HEK293 (cell line): ENCODE measurements around the gene BEND6.
A peak's percentile ranks its signal among the peaks of the same experiment; 100 is the strongest.

Experiments used
- CTCF ChIA-PET: fragments of 350-600 bp; formaldehyde crosslinking; extraction: SDS; loops from one replicate; lab custom pipeline; 2021; ENCODE audit warnings: antibody characterized with exemption; lab: Yijun Ruan, JAX
- POLR2A ChIA-PET: fragments of 300-600 bp; formaldehyde crosslinking; extraction: SDS; loops from one replicate; lab custom pipeline; 2020; ENCODE audit warnings: antibody characterized with exemption, inconsistent platforms; lab: Yijun Ruan, JAX
- H3K27ac ChIP-seq: fragments of 200-500 bp; sonication (Bioruptor generic); 2 replicates; pipeline ENCODE4 v1.5.1; 2014; ENCODE audit warnings: low read depth, low read length, control low read depth, inconsistent platforms; ENCODE audit errors: extremely low read depth
- H3K36me3 ChIP-seq, 2 experiments: fragments of 200-500 bp in 1 of 2; sonication (Bioruptor generic) in 1 of 2; 1 replicate in 1 of 2; 2 replicates in 1 of 2; pipeline ENCODE4 v1.5.1; 2014 to 2017; ENCODE audit warnings: inconsistent platforms in 2 of 2, low read length in 2 of 2; ENCODE audit not compliant: control insufficient read depth in 2 of 2, insufficient read depth in 1 of 2
- H3K4me1 ChIP-seq: fragments of 200-500 bp; sonication (Bioruptor generic); 2 replicates; pipeline ENCODE4 v1.5.1; 2014; ENCODE audit warnings: mild to moderate bottlenecking, low read length, inconsistent platforms; ENCODE audit not compliant: control insufficient read depth, insufficient read depth
- H3K4me3 ChIP-seq: 2 replicates; pipeline ENCODE4 v1.5.1; 2011; ENCODE audit warnings: low read depth, mild to moderate bottlenecking, control low read depth, low read length, moderate library complexity
- H3K9me3 ChIP-seq: fragments of 200-500 bp; sonication (Bioruptor generic); 2 replicates; pipeline ENCODE4 v1.5.1; 2014; ENCODE audit warnings: low read depth, low read length, inconsistent platforms; ENCODE audit not compliant: control insufficient read depth, insufficient read depth
- ATF2 ChIP-seq: fragments of 450-650 bp; formaldehyde crosslinking; IDR thresholded peaks from 2 replicates; pipeline ENCODE4 v1.5.1; 2016; ENCODE audit warnings: missing biosample characterization, missing genetic modification characterization, low read depth
- GLI2 ChIP-seq: fragments of 450-650 bp; formaldehyde crosslinking; IDR thresholded peaks from 2 replicates; pipeline ENCODE4; 2017; ENCODE audit warnings: missing biosample characterization, missing genetic modification characterization, low read depth, borderline replicate concordance
- HOXC10 ChIP-seq: sonication (generic); formaldehyde crosslinking; IDR thresholded peaks from 2 replicates; pipeline ENCODE4 v1.8.1; 2023; ENCODE audit warnings: mild to moderate bottlenecking, missing genetic modification reagents
- MZF1 ChIP-seq: fragments of 450-650 bp; formaldehyde crosslinking; IDR thresholded peaks from 2 replicates; pipeline ENCODE4 v1.5.1; 2017; ENCODE audit warnings: missing biosample characterization, missing genetic modification characterization, borderline replicate concordance
- PBX3 ChIP-seq: sonication (generic); formaldehyde crosslinking; IDR thresholded peaks from 2 replicates; pipeline ENCODE4 v1.8.1; 2022; ENCODE audit warnings: mild to moderate bottlenecking, moderate library complexity, missing genetic modification reagents
- PRDM1 ChIP-seq: fragments of 450-650 bp; formaldehyde crosslinking; IDR thresholded peaks from 2 replicates; pipeline ENCODE4; 2016; ENCODE audit warnings: missing biosample characterization, missing genetic modification characterization
- SETDB1 ChIP-seq: IDR thresholded peaks from one replicate; pipeline ENCODE4 v1.6.1; 2017; ENCODE audit warnings: mild to moderate bottlenecking, low read length, moderate library complexity, mixed read lengths; ENCODE audit not compliant: insufficient read length
- YY1 ChIP-seq: fragments of 450-650 bp; formaldehyde crosslinking; IDR thresholded peaks from 2 replicates; pipeline ENCODE4 v1.5.1; 2018; ENCODE audit warnings: missing biosample characterization, missing genetic modification characterization
- ZBTB21 ChIP-seq: fragments of 450-650 bp; formaldehyde crosslinking; IDR thresholded peaks from 2 replicates; pipeline ENCODE4 v1.5.1; 2017; ENCODE audit warnings: missing biosample characterization, missing genetic modification characterization
- ZBTB7A ChIP-seq: fragments of 450-650 bp; formaldehyde crosslinking; IDR thresholded peaks from 2 replicates; pipeline ENCODE4 v1.5.1; 2016; ENCODE audit warnings: low read depth, missing biosample characterization, missing genetic modification characterization
- ZNF18 ChIP-seq: fragments of 450-650 bp; formaldehyde crosslinking; IDR thresholded peaks from 2 replicates; pipeline ENCODE4 v1.5.1; 2016; ENCODE audit warnings: missing biosample characterization, missing genetic modification characterization
- ZNF2 ChIP-seq: fragments of 450-650 bp; formaldehyde crosslinking; IDR thresholded peaks from 2 replicates; pipeline ENCODE4 v1.5.1; 2016; ENCODE audit warnings: missing biosample characterization, missing genetic modification characterization
- ZNF324 ChIP-seq: fragments of 450-650 bp; formaldehyde crosslinking; IDR thresholded peaks from 2 replicates; pipeline ENCODE4 v1.5.1; 2016; ENCODE audit warnings: missing biosample characterization, missing genetic modification characterization
- ZNF394 ChIP-seq: fragments of 450-650 bp; formaldehyde crosslinking; IDR thresholded peaks from 2 replicates; pipeline ENCODE4 v1.5.1; 2016; ENCODE audit warnings: missing biosample characterization, missing genetic modification characterization, mild to moderate bottlenecking, moderate library complexity, borderline replicate concordance
- ZNF473 ChIP-seq: fragments of 450-650 bp; formaldehyde crosslinking; IDR thresholded peaks from 2 replicates; pipeline ENCODE4 v1.5.1; 2017; ENCODE audit warnings: missing biosample characterization, missing genetic modification characterization
- ZNF549 ChIP-seq: fragments of 450-650 bp; IDR thresholded peaks from 2 replicates; pipeline ENCODE4 v1.5.1; 2018; ENCODE audit warnings: missing biosample characterization, missing genetic modification characterization, mild to moderate bottlenecking, inconsistent platforms, moderate library complexity
- ZNF596 ChIP-seq: fragments of 450-650 bp; IDR thresholded peaks from 2 replicates; pipeline ENCODE4 v1.5.0; 2018; ENCODE audit warnings: missing biosample characterization, mild to moderate bottlenecking, missing genetic modification characterization, moderate library complexity
- ZNF629 ChIP-seq: fragments of 450-650 bp; formaldehyde crosslinking; IDR thresholded peaks from 2 replicates; pipeline ENCODE4 v1.5.1; 2017; ENCODE audit warnings: missing biosample characterization, missing genetic modification characterization
- ZNF707 ChIP-seq: fragments of 450-650 bp; formaldehyde crosslinking; IDR thresholded peaks from 2 replicates; pipeline ENCODE4 v1.5.1; 2016; ENCODE audit warnings: missing biosample characterization, missing genetic modification characterization
- ZSCAN16 ChIP-seq: fragments of 450-650 bp; formaldehyde crosslinking; IDR thresholded peaks from 2 replicates; pipeline ENCODE4 v1.5.1; 2016; ENCODE audit warnings: missing biosample characterization, missing genetic modification characterization
- ZSCAN4 ChIP-seq: fragments of 450-650 bp; formaldehyde crosslinking; IDR thresholded peaks from 2 replicates; pipeline ENCODE4 v1.5.1; 2017; ENCODE audit warnings: missing biosample characterization, missing genetic modification characterization

Gene BEND6

GRCh38 chr6:57069228-57069627 is 114.3 kb downstream of the BEND6 start (continued):
- TF ChIP-seq PBX3 (CRISPR knock-in tag) (no peak), ZNF324 (tag by site-specific recombination) (no peak)
- TF ChIP-seq, all 188 proteins: peak for 0

- no peak overlapping the region for H3K4me3 ChIP-seq
- no peak overlapping the region for H3K27ac ChIP-seq
- H3K9me3 ChIP-seq, result no peaks in the 10 kb centered on the region
- ChIA-PET CTCF (no interaction called here), POLR2A (no interaction called here)
- H3K4me1 ChIP-seq, result peaks cover 2% of the 10 kb centered on the region; the same call in 1 of the 2 replicates
- H3K36me3 ChIP-seq, result peaks cover 20 to 22% of the 10 kb centered on the region in 2 experiments
- no peak for TF ChIP-seq ZNF394 (tag by site-specific recombination)
- no peak for TF ChIP-seq ZNF549
- TF ChIP-seq ZSCAN4, result no peak
Observed at GRCh38 chr6:57069920-57070331, 115.0 kb downstream of the BEND6 start.

- POLR2A ChIA-PET, result no interaction called here
- H3K27ac ChIP-seq, result no peak overlapping the region
Observed at GRCh38 chr6:57072108-57072507, 117.2 kb downstream of the BEND6 start.

GRCh38 chr6:57074383-57074782 is 119.5 kb downstream of the BEND6 start:
- H3K27ac ChIP-seq, result no peak overlapping the region
- H3K36me3 ChIP-seq, result peaks cover 0 to 9% of the 10 kb centered on the region in 2 experiments
- ChIA-PET POLR2A (no interaction called here), CTCF (no interaction called here)
- H3K9me3 ChIP-seq, result no peaks in the 10 kb centered on the region
- TF ChIP-seq ZNF707 (tag by site-specific recombination) (no peak), ZNF2 (tag by site-specific recombination) (no peak), YY1 (tag by site-specific recombination) (no peak), ZBTB7A (tag by site-specific recombination) (no peak)
- H3K4me3 ChIP-seq, result no peak overlapping the region
- peaks cover 2% of the 10 kb centered on the region; the same call in 1 of the 2 replicates for H3K4me1 ChIP-seq

More at GRCh38 chr6:57072108-57072507, 117.2 kb downstream of the BEND6 start:
- CTCF ChIA-PET, result no interaction called here
- no peak overlapping the region for H3K4me3 ChIP-seq
- peak; percentile 70 for TF ChIP-seq SETDB1
- no peak for TF ChIP-seq GLI2 (tag by site-specific recombination)
- no peak for TF ChIP-seq HOXC10 (CRISPR knock-in tag)
- TF ChIP-seq ATF2 (tag by site-specific recombination), result peak; percentile 59; the same call in 1 of the 2 replicates
- TF ChIP-seq ZNF596 (tag by site-specific recombination), result no peak
- TF ChIP-seq ZNF18, result no peak
- TF ChIP-seq ZNF2 (tag by site-specific recombination), result no peak
- peak; percentile 64; the same call in 1 of the 2 replicates for TF ChIP-seq ZBTB21 (tag by site-specific recombination)
- peak; percentile 73 for TF ChIP-seq ZNF629 (tag by site-specific recombination)
- TF ChIP-seq ZSCAN16, result no peak
- TF ChIP-seq PRDM1 (tag by site-specific recombination), result no peak
- no peak for TF ChIP-seq ZNF473
- no peak for TF ChIP-seq MZF1 (tag by site-specific recombination)
- peaks cover 2% of the 10 kb centered on the region; the same call in 1 of the 2 replicates for H3K4me1 ChIP-seq
- H3K9me3 ChIP-seq, result no peaks in the 10 kb centered on the region
- peaks cover 8 to 9% of the 10 kb centered on the region in 2 experiments for H3K36me3 ChIP-seq
